ENCODE results near the gene APBB3.
"Not testable (repeated sequence)": the region's sequence is repeated elsewhere in the genome, so short reads cannot be mapped to it uniquely, and the experiment has no call there.

The APBB3 gene, protein sequence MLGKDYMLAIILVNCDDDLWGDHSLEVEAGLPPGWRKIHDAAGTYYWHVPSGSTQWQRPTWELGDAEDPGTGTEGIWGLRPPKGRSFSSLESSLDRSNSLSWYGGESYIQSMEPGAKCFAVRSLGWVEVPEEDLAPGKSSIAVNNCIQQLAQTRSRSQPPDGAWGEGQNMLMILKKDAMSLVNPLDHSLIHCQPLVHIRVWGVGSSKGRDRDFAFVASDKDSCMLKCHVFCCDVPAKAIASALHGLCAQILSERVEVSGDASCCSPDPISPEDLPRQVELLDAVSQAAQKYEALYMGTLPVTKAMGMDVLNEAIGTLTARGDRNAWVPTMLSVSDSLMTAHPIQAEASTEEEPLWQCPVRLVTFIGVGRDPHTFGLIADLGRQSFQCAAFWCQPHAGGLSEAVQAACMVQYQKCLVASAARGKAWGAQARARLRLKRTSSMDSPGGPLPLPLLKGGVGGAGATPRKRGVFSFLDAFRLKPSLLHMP

DNA sequence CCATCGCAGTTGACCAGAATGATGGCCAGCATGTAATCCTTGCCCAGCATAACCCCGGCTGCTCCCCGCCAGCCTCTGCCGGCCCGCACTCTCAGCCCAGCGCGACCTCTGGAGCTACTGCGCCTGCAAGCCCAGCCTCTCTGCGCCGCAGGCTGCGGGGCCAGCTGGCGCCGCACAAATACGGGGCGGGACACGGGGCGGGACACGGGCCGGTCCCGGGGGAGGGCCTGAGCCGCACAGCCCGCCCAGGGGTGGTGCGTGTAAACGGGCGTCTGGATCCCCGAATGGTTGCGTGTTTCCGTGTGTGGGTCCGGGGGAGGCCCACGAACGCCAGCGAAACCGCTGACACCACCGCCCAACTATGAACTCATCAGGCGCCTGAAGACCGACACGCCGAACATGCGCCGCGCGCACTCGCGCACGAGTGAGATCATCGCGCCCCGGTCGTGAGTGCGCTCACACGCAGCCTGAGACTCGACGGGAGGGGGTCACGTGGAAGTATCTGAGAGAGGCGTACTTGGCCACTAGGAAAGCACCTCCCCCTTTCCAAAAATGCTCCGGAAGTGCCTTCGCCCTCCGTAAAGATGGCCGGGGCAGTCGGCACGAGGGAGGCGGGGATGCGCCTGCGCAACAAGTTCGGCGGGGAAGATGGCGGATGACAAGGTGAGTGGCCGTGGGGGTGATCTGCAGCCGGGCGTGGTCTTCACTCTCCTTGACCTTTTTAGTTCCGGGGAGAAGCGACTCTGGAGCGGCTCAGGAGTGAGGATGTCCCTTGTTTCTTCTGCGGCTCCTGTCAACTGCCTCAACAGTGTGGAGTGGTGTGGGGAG, at the start of gene APBB3, which contains the start of gene SLC35A4:
APBB3 (minus strand) TSS at position 403 of the 828 bp plus-strand sequence; CDS start at position 50, 353 bp downstream.
SLC35A4 (plus strand) TSS at position 633 of the 828 bp plus-strand sequence. CDS start 2,342 bp downstream, outside the sequence.
- peak; percentile 95 for DNase-seq

DNA sequence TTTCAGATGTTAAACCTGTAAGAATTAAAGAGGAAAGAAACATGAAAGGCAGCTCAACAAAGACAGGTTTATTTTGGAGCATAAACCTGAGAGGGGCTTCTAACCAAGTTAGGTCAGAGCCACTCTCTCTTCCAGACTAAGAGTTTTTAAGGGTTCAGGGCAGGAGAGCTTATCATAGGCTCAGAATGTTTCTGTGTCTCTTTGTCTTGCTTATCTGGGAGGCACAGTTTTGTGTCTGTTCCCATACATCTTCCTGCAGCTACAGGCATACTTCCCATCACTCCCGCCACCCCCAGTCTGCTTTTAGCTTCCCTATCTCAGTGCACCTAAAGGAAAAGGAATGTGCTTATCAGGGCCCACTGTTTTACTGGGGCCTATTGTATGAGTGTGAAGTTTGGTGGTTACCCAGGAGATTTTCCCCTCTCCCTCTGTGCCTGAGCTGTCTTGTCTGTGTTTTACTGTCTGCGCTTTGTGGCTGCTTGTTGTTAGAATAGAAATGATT, 46.7 kb upstream of the APBB3 start:
- DNase-seq, result no peak

DNA sequence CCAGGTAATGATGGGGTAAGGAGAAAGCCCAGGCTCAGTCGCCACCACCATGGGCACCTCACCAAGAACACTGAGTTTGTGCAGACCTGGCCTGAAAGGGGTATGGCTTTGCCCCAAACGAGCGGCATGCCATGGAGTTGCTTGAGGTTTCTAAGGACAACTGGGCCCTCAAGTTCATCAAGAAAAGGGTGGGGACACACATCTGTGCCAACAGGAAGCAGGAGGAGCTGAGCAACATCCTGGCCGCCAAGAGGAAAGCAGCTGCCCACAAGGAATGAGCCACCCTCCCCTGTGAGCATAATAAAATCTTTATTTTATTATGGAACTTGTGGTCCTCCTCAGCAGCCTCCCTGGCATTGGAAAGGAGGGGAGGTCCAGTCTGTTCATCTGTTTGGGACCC, 44.7 kb upstream of the APBB3 start:
- no peak for DNase-seq

DNA sequence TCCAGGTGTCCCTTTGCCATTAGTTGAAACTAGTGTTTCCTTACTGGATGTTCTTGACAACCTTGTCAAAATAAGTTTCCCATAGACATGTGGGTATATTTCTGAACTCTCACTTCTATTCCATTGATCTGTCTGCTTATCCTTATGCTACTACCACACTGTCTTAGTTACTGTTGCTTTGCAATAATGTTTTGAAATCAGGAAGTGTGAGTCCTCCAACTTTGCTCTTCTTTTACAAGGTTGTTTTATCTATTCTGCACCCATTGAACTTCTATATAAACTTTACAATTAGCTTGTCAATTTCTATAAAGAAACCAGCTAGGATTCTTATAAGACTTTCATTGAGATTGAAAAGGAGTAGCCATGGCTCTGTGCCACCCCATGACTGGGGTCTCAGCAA, 44.3 kb upstream of the APBB3 start:
- no peak for DNase-seq

DNA sequence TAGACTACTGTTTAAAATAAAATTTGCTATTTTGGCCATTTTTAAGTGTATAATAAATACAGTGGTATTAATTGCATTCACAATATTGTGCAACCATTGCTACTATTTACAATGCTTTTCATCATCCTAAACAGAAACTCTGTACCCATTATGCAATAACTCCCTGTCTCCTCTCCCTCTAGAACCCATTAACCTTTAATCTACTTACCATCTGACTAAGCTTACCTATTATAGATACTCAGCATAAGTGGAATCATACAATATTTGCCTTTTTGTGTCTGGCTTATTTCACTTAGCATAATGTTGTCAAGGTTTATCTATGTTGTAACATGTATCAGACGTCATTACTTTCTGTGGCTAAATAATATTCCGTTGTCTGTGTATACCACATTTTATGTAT, 42.6 kb upstream of the APBB3 start:
- DNase-seq, result no peak

DNA sequence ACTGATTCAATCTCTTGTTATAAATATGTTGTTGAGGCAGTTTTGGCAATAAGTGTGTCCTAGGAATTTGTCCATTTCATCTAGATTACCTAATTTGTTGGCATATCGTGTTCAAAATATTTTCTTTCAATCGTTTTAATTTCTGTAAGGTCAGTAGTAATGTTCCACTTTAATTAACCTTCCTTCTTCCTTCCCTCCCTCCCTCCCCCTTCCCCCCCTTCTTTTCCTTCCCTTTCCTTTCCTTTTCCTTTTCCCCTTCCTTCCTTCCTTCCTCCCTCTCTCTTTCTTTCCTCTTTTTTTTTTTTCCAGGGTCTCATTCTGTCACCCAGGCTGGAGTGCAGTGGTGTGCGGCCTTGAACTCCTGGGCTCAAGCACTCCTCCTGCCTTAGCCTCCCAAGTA, 41.5 kb upstream of the APBB3 start:
- DNase-seq, result no peak

DNA sequence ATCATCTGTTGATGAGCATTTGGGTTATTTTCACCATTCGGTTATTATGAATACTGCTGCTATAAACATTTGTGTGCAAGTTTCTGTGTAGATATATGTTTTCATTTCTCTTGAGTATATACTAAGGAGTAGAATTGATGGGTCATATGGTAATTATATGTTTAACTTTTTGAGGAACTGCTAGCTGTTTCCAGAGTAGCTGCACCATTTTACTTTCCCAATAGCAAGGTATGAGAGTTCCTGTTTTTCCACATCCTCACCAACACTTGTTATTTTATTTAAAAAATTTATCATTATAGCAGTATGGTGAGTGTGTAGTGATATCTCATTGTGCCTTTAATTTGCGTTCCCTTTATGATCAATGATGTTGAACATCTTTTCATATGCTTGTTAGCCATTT, 39.3 kb upstream of the APBB3 start:
- DNase-seq, result no peak

DNA sequence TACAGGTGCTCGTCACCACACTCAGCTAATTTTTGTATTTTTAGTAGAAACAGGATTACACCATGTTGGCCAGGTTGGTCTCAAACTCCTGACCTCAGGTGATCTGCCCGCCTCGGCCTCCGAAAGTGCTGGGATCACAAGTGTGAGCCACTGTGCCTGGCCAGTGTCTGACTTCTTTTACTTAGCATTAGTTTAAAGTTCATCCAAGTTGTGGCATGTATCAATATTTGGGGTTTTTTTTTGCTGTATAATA, 39.0 kb upstream of the APBB3 start:
- not testable (repeated sequence) for DNase-seq

DNA sequence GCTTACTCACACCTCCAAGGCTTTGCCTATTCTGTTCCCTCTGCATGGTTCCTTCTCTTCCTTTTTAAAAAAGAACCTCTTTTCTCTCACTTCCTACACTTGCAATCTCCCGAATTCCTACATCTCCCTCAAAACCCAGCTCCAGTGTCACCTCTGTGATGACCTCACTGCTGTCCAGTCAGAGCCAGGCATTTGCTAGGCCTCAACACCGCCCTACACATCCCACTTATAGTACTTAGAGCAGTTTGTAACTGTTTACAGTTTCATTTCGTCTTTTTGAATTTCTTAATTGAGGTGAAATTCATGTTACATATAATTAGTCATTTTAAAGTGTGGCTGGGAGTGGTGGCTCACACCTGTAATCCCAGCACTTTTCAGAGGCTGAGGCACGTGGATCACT, 37.7 kb upstream of the APBB3 start:
- no peak for DNase-seq

DNA sequence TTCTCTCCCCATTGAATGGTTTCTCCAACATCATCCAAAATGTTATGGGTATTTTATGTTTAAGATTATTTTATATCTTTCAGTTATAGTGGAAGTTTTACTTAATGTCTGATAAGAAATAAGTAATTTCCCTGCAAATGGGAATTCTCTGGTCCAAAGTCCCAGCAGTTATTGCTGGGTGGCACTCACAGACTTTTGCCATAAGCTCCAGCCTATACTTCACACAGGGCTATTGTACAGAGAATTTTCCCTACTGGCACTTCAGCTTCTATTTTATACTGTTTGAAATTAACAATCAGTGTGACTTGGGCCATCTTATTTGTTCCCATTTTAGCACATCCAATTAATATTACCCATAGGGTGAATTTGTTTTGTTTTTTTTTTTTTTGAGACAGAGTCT, 35.7 kb upstream of the APBB3 start:
- DNase-seq, result no peak

DNA sequence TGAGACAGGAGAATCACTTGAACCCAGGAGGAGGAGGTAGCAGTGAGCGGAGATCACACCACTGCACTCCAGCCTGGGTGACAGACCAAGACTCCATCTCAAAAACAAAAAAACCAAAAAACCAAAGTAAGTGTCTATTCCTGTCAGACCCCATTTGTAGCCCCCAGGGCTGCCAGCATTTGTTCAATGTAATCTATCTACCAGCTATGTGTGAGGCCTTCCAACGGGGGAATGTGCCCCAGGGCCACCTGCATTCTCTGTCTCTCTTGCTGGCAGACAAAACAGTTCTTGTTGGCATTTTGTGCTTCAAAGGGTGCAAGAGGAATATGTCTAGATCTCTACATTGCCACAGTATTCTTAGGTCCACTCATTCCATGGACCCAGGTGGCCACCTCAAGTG, 34.4 kb upstream of the APBB3 start:
- no peak for DNase-seq

DNA sequence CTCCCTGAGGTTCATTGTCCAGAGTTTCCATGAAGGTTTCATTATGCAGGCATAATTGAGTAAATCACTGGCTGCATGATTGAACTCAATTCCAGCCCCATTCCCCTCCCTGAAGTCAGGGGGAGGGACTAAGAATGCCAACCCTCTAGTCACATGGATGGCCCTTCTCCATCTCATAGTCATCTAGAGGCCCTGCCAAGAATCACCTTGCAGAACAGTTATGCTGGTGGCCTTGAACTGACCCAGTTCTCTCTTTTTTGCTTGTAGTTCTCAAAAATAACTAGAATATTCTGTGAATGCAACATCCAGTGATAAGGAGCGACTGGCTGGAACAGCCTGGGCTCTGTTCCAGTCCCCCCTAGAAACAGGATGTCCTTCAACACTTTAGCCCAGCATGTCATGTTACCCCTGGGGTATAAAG, 31.9 kb upstream of the APBB3 start:
- DNase-seq, result no peak

DNA sequence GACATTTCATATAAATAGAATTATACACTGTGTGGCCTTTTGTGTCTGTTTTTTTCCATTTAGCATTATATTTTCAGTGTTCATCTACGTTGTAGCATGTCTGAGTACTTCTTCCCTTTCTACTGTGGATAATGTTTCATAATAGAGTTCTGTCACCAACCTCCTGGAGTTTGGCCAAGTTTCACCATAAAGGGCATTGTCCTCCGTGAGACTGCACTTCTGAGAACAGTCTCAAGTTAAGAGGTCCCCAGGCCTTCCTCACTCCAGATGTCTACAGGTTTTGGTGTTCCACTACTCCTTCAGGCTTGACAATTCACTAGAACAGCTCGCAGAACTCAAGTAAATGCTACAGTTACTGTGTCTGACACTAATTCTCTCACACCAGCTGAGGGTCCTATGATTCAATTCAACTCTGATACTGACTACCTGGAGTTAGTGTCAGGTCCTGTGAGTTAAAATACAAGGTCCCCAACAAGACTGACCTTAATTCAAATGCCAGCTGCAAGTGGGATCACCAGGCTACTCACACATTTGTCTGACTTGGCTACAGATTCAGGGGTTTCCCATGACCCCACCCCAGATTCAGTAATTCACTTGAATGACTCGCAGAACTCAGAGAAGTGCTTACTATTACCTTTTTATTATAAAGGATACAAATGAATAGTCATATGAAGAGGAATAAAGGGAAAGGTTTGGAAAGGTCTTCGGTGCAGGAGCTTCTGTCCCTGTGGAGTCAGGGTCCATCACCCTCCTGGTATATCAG, 31.3 kb upstream of the APBB3 start:
- no peak for DNase-seq

DNA sequence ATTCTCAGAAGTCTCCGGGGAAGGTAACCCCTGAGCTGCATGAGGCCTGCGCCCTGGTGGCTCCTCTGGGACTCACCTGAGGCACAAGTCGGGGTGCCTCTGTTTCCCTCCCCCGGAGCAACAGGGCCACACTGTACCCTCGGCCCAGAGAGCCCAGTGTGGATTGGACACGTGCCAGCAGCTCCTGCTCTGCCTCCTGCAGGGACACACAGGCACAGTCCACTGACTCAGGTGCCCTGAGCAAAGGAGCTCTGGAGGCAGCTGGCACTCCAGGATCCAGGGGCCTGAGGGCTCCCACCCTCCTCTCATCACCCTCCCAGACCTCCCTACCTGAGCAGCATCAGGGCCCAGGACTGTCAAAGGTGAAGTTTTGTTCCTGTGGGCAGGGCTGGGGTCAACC, 29.8 kb upstream of the APBB3 start:
- DNase-seq, result no peak

DNA sequence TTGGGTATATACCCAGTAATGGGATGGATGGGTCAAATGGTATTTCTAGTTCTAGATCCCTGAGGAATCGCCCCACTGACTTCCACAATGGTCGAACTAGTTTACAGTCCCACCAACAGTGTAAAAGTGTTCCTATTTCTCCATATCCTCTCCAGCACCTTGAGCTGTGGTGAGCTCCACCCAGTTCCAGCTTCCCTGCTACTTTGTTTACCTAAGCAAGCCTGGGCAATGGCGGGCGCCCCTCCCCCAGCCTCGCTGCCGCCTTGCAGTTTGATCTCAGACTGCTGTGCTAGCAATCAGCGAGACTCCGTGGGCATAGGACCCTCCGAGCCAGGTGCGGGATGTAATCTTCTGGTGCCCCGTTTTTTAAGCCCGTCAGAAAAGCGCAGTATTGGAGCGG, 28.7 kb upstream of the APBB3 start:
- DNase-seq, result not testable (repeated sequence)

DNA sequence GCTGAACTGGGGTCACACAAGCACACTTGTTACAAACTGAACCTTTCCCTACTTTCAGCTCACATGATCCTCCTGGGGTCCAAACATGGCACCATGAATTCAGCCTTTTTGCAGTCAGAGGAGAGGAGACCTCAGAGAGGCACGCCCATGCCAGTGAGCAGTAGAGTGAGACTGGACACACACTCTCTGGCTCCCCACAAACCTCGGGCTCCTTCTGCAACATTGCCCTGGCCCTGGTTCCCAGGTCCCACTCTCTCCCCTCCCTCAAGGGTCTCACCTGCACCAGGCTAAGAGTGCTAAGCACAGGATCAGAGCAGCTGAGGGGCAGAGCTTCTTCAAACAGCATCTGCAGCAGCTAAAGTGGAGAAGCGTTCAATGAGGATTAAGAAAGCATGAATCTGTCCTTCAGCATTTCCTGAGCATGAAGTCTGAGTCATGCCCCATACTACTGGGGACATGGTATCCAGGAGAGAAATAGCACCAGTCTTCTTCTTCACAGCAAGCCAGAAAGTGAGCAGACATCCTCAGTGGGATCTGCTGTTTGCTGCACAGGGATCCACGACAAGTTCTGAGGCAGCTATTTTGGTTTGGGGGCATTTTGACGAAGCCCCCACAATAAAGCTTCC, 27.5 kb upstream of the APBB3 start:
- no peak for DNase-seq

DNA sequence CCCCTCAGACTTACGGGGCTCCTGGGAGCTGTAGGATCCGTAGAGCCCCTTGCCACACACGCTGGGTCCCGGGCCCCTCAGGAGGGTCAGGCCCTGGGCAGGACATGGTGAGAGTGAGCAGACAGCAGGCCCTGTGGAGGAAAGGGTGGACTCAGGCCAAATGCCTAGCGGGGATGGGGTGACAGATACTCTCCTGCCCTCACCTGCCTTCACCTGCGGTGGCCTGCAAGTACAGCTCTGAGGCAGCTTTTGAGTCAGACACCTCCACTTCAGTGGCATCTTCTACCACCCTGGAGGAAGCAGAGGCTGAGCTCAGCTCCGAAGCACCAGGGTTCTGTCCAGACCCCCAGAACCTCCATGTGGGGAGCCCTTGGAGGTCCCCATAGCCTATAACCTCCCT, 26.5 kb upstream of the APBB3 start:
- DNase-seq, result no peak

DNA sequence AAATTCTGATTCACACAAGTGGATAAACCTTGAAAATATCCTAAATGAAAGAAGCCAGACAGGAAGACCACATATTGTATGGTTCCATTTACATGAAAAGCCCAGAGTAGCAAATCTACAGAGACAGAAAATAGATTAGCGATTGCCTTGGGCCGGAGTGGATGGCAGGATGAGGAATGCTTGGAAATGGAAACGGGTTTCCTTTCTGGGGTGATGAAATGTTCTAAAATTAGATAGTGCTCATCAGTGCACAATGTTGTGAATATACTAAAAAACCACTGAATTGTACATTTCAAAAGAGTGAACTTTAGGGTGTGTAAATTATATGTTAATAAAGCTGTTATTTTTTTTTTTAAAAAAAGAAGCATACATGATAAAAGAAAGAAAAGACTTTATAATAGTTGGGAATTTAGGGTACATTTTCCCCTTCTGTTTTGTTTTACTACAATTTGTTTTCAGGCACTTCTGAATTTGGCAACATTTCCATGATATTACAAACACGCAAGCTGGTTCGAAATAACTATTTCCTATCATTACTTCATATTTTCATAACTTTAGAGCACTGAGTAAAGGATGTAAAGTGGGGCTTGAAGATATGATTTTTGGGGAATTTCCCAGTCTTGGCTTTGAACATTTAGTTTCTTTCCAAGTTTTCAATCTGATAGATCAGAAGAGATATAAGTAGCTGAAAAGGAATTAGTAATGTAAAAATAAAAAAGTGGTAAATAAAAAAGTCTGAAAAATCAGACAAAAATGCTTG, 24.1 kb upstream of the APBB3 start:
- DNase-seq, result no peak

DNA sequence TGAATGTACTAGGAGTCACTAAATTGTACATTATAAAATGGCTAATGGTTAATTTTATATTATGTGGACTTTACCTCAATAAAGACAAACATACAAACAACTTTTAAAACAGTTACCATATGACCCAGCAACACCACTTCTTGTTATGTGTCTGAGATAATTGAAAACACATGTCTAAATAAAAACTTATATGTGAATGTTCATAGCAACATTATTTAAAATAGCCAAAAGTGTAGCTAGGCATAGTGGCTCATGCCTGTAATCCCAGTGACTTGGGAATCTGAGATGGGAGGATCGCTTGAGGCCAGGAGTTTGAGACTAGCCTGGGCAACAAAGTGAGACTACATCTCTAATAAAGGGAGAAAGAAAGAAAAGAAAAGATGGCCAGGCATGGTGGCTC, 23.1 kb upstream of the APBB3 start:
- DNase-seq, result no peak

DNA sequence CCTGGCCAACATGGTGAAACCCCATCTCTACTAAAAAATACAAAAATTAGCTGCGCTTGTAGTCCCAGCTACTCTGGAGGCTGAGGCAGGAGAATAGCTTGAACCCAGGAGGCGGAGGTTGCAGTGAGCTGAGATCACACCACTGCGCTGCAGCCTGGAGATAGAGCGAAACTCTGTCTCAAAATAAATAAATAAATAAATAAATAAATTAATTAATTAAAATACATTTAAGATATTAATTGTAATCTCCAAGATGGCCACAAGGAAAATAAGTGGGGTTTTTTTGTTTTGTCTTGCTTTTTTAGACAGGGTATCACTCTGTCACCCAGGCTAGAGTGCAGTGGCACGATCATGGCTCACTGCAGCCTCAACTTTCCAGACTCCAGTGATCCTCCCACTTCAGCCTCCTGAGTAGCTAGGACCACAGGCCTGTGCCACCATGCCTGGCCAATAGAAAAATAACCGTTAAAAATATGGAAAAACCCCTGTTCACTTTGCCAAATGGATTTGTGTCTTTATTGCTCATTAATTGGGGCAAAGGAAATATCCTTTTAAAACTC, 14.9 kb upstream of the APBB3 start:
- DNase-seq, result not testable (repeated sequence)

DNA sequence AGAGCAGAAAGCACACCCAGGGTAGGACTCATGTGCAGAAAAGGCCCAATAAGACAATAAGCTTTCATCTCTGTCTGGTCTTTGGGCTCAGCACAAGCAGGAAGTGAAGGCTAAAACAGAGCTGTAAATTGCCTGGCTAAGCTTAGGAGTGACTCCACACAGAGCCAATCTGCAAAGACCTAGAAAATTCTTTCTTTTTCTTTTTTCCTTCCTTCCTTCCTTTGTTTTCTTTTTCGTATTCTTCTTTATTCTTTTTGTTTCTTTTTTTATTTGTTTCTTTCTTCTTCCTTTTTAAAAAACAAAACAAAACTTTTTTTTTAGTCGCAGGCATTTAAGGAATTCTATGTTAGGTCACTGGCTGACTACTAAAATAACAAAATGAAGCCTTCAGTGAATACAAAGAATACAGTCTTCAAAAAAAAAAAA, 12.4 kb upstream of the APBB3 start:
- no peak for DNase-seq

DNA sequence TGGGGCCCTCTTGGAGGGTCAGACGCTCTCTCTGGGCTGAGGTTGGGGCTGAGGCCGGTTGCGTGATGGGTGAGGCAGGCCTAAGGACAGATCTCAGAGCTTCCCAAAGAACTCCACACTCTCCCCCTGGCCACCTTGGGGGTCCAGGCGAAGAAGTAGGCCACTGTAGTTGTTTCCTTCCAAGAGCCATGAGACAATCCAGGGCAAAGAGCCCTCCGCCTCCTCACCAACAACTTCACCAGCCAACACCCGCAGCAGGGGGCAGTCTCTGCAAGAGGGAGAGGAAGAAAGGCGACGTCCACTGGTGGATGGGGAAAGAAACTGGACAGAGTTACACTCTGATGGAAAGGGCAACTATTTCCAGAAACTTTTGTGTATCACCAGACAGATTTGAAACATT, 10.9 kb upstream of the APBB3 start:
- DNase-seq, result no peak

Data from NCI-H146 (cell line).